ENCODE data around the gene TGIF2LY.
"Not testable (repeated sequence)": the region's sequence is repeated elsewhere in the genome, so short reads cannot be mapped to it uniquely, and the experiment has no call there.

The TGIF2LY gene

DNA sequence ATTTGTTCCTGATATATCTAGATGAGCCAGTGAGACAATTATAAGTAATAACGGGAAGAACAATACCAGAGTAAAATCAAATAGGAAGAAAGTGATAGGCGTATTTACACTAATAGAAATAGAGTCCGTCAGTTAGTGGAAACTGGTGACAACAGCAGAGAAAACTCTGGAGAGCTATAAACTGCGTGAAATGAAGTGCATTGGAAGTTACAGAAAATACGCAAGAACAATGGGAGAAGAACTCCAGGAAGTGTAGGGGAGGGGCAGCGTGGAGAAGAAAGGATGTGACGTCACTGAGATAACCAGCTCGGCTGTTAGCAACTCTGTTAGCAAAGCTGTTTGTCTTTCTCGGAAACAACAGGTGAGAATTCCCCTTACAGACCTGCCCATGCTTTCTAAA is at the start of gene TGIF2LY:
TGIF2LY (plus strand) TSS at position 301 of the 400 bp plus-strand sequence. CDS start 178 bp downstream, outside the sequence.
- not testable (repeated sequence) for H3K4me3 ChIP-seq (replicated peaks; ENCODE audit: low read depth, low read length); H3K27me3 ChIP-seq (replicated peaks; ENCODE audit: control insufficient read depth, insufficient read depth, low read length); DNase-seq (ENCODE audit: extremely low read depth, insufficient read length); H3K36me3 ChIP-seq (ENCODE audit: control insufficient read depth, insufficient read depth, low read length)

Data from GM06990 (cell line).